ENCODE results near the gene CGGBP1.

CGGBP1 gene

GRCh38 chr3:88036221-88036620 lies 22.6 kb downstream of the CGGBP1 start:
- Histone ChIP-seq H3K9me3 (ENCODE audit: low read length) (no peaks in the 10 kb centered on the region), H3K4me2 (ENCODE audit: low read length) (no peak overlapping the region), H3F3A (ENCODE audit: insufficient read depth, low read length) (no peaks in the 10 kb centered on the region), H4K20me1 (ENCODE audit: insufficient read depth, low read length) (no peaks in the 10 kb centered on the region), H3K4me1 (ENCODE audit: insufficient read depth, low read length, severe bottlenecking) (peaks cover 13% of the 10 kb centered on the region), H3K79me2 (ENCODE audit: insufficient read depth, low read length) (no peaks in the 10 kb centered on the region), H3K27ac (ENCODE audit: low read depth, low read length, poor library complexity, severe bottlenecking) (no peak overlapping the region), H3K4me3 (ENCODE audit: low read depth, low read length, poor library complexity, severe bottlenecking) (no peak overlapping the region), H3K27me3 (ENCODE audit: insufficient read depth, low read length) (no peaks in the 10 kb centered on the region), H2AFZ (ENCODE audit: low read length) (no peak overlapping the region), H3K36me3 (ENCODE audit: insufficient read depth, low read length) (no peaks in the 10 kb centered on the region), H3K9me2 (ENCODE audit: low read depth, low read length) (no peaks in the 10 kb centered on the region), H3K9ac (ENCODE audit: low read length) (no peak overlapping the region)
- TF ChIP-seq CTCF (IDR thresholded peaks at IDR 0.05; ENCODE audit: low read length), result no peak
- no peak for TF ChIP-seq EZH2 (IDR thresholded peaks at IDR 0.05; ENCODE audit: borderline replicate concordance, low read length)

GRCh38 chr3:88034491-88035275 lies 24.1 kb downstream of the CGGBP1 start:
- Histone ChIP-seq H3K27ac (ENCODE audit: low read depth, low read length, poor library complexity, severe bottlenecking) (no peak overlapping the region), H3K4me3 (ENCODE audit: low read depth, low read length, poor library complexity, severe bottlenecking) (no peak overlapping the region), H3K36me3 (ENCODE audit: insufficient read depth, low read length) (no peaks in the 10 kb centered on the region), H3K27me3 (ENCODE audit: insufficient read depth, low read length) (no peaks in the 10 kb centered on the region), H3K4me2 (ENCODE audit: low read length) (no peak overlapping the region), H3K79me2 (ENCODE audit: insufficient read depth, low read length) (no peaks in the 10 kb centered on the region), H4K20me1 (ENCODE audit: insufficient read depth, low read length) (no peaks in the 10 kb centered on the region), H3K4me1 (ENCODE audit: insufficient read depth, low read length, severe bottlenecking) (peaks cover 14% of the 10 kb centered on the region), H3K9ac (ENCODE audit: low read length) (no peak overlapping the region), H3K9me3 (ENCODE audit: low read length) (no peaks in the 10 kb centered on the region), H2AFZ (ENCODE audit: low read length) (no peak overlapping the region), H3F3A (ENCODE audit: insufficient read depth, low read length) (no peaks in the 10 kb centered on the region), H3K9me2 (ENCODE audit: low read depth, low read length) (no peaks in the 10 kb centered on the region)
- TF ChIP-seq CTCF (IDR thresholded peaks at IDR 0.05; ENCODE audit: low read length) (no peak), EZH2 (IDR thresholded peaks at IDR 0.05; ENCODE audit: borderline replicate concordance, low read length) (no peak)

GRCh38 chr3:88033808-88034207 lies 25.0 kb downstream of the CGGBP1 start:
- no peaks in the 10 kb centered on the region for H4K20me1 ChIP-seq (ENCODE audit: insufficient read depth, low read length)
- no peak overlapping the region for H3K4me2 ChIP-seq (ENCODE audit: low read length)
- no peaks in the 10 kb centered on the region for H3F3A ChIP-seq (ENCODE audit: insufficient read depth, low read length)
- no peaks in the 10 kb centered on the region for H3K9me3 ChIP-seq (ENCODE audit: low read length)
- H3K36me3 ChIP-seq (ENCODE audit: insufficient read depth, low read length), result no peaks in the 10 kb centered on the region
- peaks cover 14% of the 10 kb centered on the region for H3K4me1 ChIP-seq (ENCODE audit: insufficient read depth, low read length, severe bottlenecking)
- H3K79me2 ChIP-seq (ENCODE audit: insufficient read depth, low read length), result no peaks in the 10 kb centered on the region
- no peaks in the 10 kb centered on the region for H3K27me3 ChIP-seq (ENCODE audit: insufficient read depth, low read length)
- H3K27ac ChIP-seq (ENCODE audit: low read depth, low read length, poor library complexity, severe bottlenecking), result no peak overlapping the region
- no peak overlapping the region for H3K4me3 ChIP-seq (ENCODE audit: low read depth, low read length, poor library complexity, severe bottlenecking)
- H3K9me2 ChIP-seq (ENCODE audit: low read depth, low read length), result no peaks in the 10 kb centered on the region
- no peak overlapping the region for H3K9ac ChIP-seq (ENCODE audit: low read length)
- TF ChIP-seq CTCF (IDR thresholded peaks at IDR 0.05; ENCODE audit: low read length) (no peak), EZH2 (IDR thresholded peaks at IDR 0.05; ENCODE audit: borderline replicate concordance, low read length) (no peak)
- H2AFZ ChIP-seq (ENCODE audit: low read length), result peak overlapping the region; percentile 74; the same call in 1 of the 2 replicates
